B cell (primary cell): ENCODE results near the gene KIDINS220.

Source experiments
- CTCF ChIP-seq: fragments of 200-600 bp; IDR thresholded peaks from one replicate; pipeline ENCODE4 v1.8.0; 2022; ENCODE audit warnings: antibody characterized with exemption, mild to moderate bottlenecking
- EZH2 ChIP-seq: IDR thresholded peaks from 2 replicates; pipeline ENCODE4 v1.6.1; 2012; ENCODE audit warnings: borderline replicate concordance, low read depth, mild to moderate bottlenecking, moderate library complexity, low read length; ENCODE audit not compliant: insufficient read depth, poor library complexity, severe bottlenecking

GRCh38 chr2:8841932-8842331 lies 4.5 kb upstream of the KIDINS220 start:
- TF ChIP-seq CTCF (no peak), EZH2 (no peak)
